Suprapubic skin (tissue), 4 donors: Measurements from ENCODE around the gene HHLA2. TPM values are rescaled to one million over a fixed set of nuclear protein-coding genes. Genes with fewer than 3 reads are reported as not detected.

Source experiments
- DNase-seq, 2 donors: peaks; one replicate each; pipeline ENCODE4 v3.0.0-alpha.2; 2019; ENCODE audit warnings: low spot score in 2 of 2
- H3K27ac ChIP-seq: fragments of 200-600 bp; sonication (generic); one replicate; pipeline ENCODE4 v1.5.1; 2019
- H3K27me3 ChIP-seq: fragments of 200-600 bp; sonication (generic); one replicate; pipeline ENCODE4 v1.5.1; 2019
- H3K36me3 ChIP-seq: fragments of 200-600 bp; sonication (generic); one replicate; pipeline ENCODE4 v1.5.1; 2019
- H3K4me1 ChIP-seq: fragments of 200-600 bp; sonication (generic); one replicate; pipeline ENCODE4 v1.5.1; 2019
- H3K4me3 ChIP-seq: fragments of 200-600 bp; sonication (generic); one replicate; pipeline ENCODE4 v1.5.1; 2019; ENCODE audit warnings: mild to moderate bottlenecking
- H3K9me3 ChIP-seq: fragments of 200-600 bp; sonication (generic); one replicate; pipeline ENCODE4 v1.5.1; 2019
- EP300 ChIP-seq: sonication (generic); formaldehyde crosslinking; IDR thresholded peaks from one replicate; pipeline ENCODE4 v1.6.1; 2017; ENCODE audit warnings: antibody characterized with exemption
- POLR2A ChIP-seq, 2 donors: fragments of 450-650 bp; IDR thresholded peaks; one replicate each; pipeline ENCODE4 v1.6.1; 2017; ENCODE audit warnings: antibody characterized with exemption in 2 of 2, mild to moderate bottlenecking in 2 of 2, moderate library complexity in 2 of 2
- POLR2AphosphoS5 ChIP-seq, 3 donors: sonication (generic); formaldehyde crosslinking; IDR thresholded peaks; one replicate each; pipeline ENCODE4 v1.6.1; 2017; ENCODE audit warnings: antibody characterized with exemption in 3 of 3
- WGBS: methylation state at CpG from one replicate; pipeline ENCODE4 v1.1.5; 2018; 5-methylcytosine and 5-hydroxymethylcytosine counted together
- total RNA-seq, 4 donors: library from RNA; depleted of rRNA; stranded (reverse); fragments of >200 nt; gene quantifications; one replicate each; pipeline ENCODE4 v1.1.0, GENCODE V29; 2016
- TF ChIP-seq, protein P1 (sequence below), 2 donors: fragments of 200-600 bp in 1 of 2; fragments of 450-650 bp in 1 of 2; sonication (generic) in 1 of 2; IDR thresholded peaks; one replicate each; pipeline ENCODE4 v1.5.1; 2016 to 2019; ENCODE audit warnings: antibody characterized with exemption in 2 of 2, mild to moderate bottlenecking in 1 of 2, moderate library complexity in 1 of 2

The HHLA2 gene
- total RNA-seq, 4 donors from 2014 or later: not detected

DNA sequence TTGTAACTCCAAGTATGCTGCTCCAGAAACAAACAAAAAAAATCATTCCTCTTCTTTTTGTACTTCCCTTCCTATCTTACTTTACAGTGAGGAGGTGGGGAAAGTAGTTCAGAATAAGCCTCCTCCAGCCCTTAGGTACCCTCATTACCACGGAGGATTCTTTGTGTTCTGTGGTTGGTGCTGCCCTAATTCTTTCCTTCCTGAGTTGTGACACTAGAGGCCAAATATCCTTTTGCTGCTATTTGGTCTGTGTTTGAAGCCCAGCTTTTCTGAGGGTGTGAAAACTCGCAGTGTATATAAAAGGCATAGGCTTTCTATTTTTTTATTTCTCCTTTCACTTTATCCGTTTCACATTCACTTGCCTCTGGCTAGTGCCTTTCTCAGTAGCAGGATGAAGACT, 98.2 kb downstream of the HHLA2 start:
- DNase-seq: no peak
- 62% methylated on average over 3 of the region's 3 CpGs for WGBS
- no peak overlapping the region for H3K27ac ChIP-seq
- H3K27me3 ChIP-seq: no peaks in the 10 kb centered on the region
- H3K9me3 ChIP-seq: no peaks in the 10 kb centered on the region
- H3K4me1 ChIP-seq: peaks cover 10% of the 10 kb centered on the region
- TF ChIP-seq, protein P1, sequence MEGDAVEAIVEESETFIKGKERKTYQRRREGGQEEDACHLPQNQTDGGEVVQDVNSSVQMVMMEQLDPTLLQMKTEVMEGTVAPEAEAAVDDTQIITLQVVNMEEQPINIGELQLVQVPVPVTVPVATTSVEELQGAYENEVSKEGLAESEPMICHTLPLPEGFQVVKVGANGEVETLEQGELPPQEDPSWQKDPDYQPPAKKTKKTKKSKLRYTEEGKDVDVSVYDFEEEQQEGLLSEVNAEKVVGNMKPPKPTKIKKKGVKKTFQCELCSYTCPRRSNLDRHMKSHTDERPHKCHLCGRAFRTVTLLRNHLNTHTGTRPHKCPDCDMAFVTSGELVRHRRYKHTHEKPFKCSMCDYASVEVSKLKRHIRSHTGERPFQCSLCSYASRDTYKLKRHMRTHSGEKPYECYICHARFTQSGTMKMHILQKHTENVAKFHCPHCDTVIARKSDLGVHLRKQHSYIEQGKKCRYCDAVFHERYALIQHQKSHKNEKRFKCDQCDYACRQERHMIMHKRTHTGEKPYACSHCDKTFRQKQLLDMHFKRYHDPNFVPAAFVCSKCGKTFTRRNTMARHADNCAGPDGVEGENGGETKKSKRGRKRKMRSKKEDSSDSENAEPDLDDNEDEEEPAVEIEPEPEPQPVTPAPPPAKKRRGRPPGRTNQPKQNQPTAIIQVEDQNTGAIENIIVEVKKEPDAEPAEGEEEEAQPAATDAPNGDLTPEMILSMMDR (IDR thresholded peaks at IDR 0.05): no peak
- TF ChIP-seq POLR2A (IDR thresholded peaks at IDR 0.05) (no peak), POLR2AphosphoS5 (IDR thresholded peaks at IDR 0.05) (no peak)
- no peak overlapping the region for H3K4me3 ChIP-seq
- H3K36me3 ChIP-seq: no peaks in the 10 kb centered on the region

DNA sequence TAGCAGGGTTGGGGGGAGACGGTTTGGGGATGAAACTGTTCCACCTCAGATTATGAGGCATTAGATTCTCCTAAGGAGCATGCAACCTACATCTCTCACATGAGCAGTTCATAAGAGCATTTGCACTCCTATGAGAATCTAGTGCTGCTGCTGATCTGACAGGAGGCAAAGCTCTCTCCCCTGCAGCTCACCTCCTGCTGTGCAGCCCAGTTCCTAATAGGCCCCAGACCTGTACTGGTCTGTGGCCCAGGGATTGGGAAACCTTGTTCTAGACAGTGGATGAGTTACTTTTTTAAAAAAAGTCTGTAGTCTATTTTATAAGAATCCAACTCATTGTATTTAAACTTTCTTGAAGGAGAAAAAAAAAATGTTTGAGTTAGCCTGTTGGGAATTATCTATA, 100.0 kb downstream of the HHLA2 start:
- Histone ChIP-seq H3K27me3 (no peaks in the 10 kb centered on the region), H3K4me1 (peaks cover 10% of the 10 kb centered on the region), H3K9me3 (no peaks in the 10 kb centered on the region), H3K4me3 (no peak overlapping the region), H3K27ac (no peak overlapping the region), H3K36me3 (no peaks in the 10 kb centered on the region)
- WGBS: 94% methylated on average over 1 of the region's 1 CpG
- DNase-seq: no peak
- no peak for TF ChIP-seq POLR2AphosphoS5 (IDR thresholded peaks at IDR 0.05)
- TF ChIP-seq POLR2A (IDR thresholded peaks at IDR 0.05): no peak
- TF ChIP-seq, protein P1 (IDR thresholded peaks at IDR 0.05): no peak
- TF ChIP-seq EP300: no peak

DNA sequence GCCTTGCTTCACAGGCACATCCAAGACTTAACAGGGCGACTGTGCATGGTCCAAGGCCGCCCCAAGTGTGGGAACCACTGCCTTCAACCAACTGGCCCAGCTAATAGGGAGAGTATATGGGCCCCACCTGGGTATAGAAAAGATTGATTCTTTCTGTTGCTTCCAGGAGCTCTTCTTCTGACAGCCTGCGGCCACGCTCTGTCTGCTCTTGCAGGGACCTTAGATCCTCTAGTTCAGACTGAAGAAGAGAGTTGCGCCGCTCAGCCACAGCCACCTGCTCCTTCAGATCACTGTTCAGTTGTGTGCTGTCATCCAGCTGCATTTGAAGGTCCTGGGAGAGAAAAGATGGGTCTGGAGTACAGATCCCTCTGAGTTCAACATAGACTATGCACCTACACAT, 102.2 kb downstream of the HHLA2 start:
- WGBS: 90% methylated on average over 6 of the region's 6 CpGs
- DNase-seq: no peak
- no peak overlapping the region for H3K27ac ChIP-seq
- no peaks in the 10 kb centered on the region for H3K9me3 ChIP-seq
- no peaks in the 10 kb centered on the region for H3K36me3 ChIP-seq
- H3K4me1 ChIP-seq: no peaks in the 10 kb centered on the region
- TF ChIP-seq, protein P1 (IDR thresholded peaks at IDR 0.05): no peak
- no peak for TF ChIP-seq POLR2AphosphoS5 (IDR thresholded peaks at IDR 0.05)
- TF ChIP-seq EP300: no peak
- TF ChIP-seq POLR2A (IDR thresholded peaks at IDR 0.05): no peak
- no peak overlapping the region for H3K4me3 ChIP-seq
- H3K27me3 ChIP-seq: no peaks in the 10 kb centered on the region

DNA sequence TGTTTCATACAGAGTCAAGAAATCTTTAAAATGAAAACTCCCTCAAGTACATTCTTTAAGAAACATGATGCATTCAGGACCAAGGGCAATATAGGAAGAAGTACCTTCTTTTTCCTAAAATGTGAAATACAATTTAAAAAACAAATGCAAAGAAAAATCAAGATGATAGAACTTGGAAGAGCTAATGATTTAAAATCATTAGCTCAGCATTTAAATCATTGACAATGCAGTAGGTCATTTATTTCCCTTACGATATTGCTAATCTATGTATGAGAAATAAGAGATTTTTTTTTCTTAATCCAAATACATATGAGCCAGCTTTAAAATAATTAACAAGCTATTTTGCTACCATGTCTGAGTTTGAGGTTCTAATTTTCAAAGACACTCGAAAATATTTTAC, 105.5 kb downstream of the HHLA2 start:
- DNase-seq: no peak
- Histone ChIP-seq H3K4me1 (no peaks in the 10 kb centered on the region), H3K27ac (no peak overlapping the region), H3K36me3 (no peaks in the 10 kb centered on the region), H3K27me3 (no peaks in the 10 kb centered on the region), H3K9me3 (no peaks in the 10 kb centered on the region), H3K4me3 (no peak overlapping the region)
- TF ChIP-seq POLR2AphosphoS5 (IDR thresholded peaks at IDR 0.05) (no peak), POLR2A (IDR thresholded peaks at IDR 0.05) (no peak), EP300 (no peak)
- TF ChIP-seq, protein P1 (IDR thresholded peaks at IDR 0.05): no peak
- 96% methylated on average over 2 of the region's 2 CpGs for WGBS

DNA sequence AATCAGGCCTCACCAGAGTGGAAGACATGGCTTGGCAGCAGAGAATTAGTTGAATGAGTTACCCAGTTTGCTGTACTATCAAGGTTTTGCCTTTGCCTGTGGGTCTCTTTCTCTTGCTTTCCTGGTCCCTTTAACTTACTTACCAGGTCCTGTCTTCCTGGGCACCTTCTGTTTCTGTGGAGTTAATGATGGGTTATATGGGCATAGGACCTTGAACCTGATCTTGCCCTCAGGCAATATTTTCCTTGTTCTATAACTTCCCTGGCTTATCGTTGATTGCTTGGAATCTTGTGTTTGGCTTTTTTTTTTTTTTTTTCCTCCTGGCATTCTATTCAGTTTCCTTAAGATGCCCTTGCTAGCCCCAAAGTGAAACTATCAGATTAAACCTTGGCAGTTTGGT, 106.8 kb downstream of the HHLA2 start:
- H3K27ac ChIP-seq: no peak overlapping the region
- no peaks in the 10 kb centered on the region for H3K9me3 ChIP-seq
- H3K4me3 ChIP-seq: no peak overlapping the region
- TF ChIP-seq POLR2AphosphoS5 (IDR thresholded peaks at IDR 0.05): no peak
- no peak for TF ChIP-seq POLR2A (IDR thresholded peaks at IDR 0.05)
- no peak for TF ChIP-seq EP300
- TF ChIP-seq, protein P1 (IDR thresholded peaks at IDR 0.05): no peak
- no peak for DNase-seq
- peaks cover 6% of the 10 kb centered on the region for H3K4me1 ChIP-seq
- H3K27me3 ChIP-seq: no peaks in the 10 kb centered on the region
- no peaks in the 10 kb centered on the region for H3K36me3 ChIP-seq
- 33% methylated on average over 1 of the region's 1 CpG for WGBS
